Lower leg skin (tissue), 4 donors: ENCODE data around the gene STX16. TPM values are rescaled to one million over a fixed set of nuclear protein-coding genes. Genes with fewer than 3 reads are reported as not detected.

Experiments
- DNase-seq, 2 donors: peaks; one replicate each; pipeline ENCODE4 v3.0.0-alpha.2; 2019; ENCODE audit warnings: low spot score in 2 of 2
- H3K4me3 ChIP-seq: fragments of 200-600 bp; sonication (generic); 2 replicates; pipeline ENCODE4 v1.5.1; 2017; ENCODE audit warnings: mild to moderate bottlenecking, low read depth; ENCODE audit not compliant: poor library complexity, severe bottlenecking
- CTCF ChIP-seq, 3 donors: fragments of 450-650 bp; IDR thresholded peaks; one replicate each; pipeline ENCODE4 v1.5.1; 2016; ENCODE audit warnings: antibody characterized with exemption in 3 of 3, mild to moderate bottlenecking in 3 of 3, moderate library complexity in 2 of 3
- POLR2A ChIP-seq, 2 donors: fragments of 450-650 bp; IDR thresholded peaks; one replicate each; pipeline ENCODE4 v1.6.1; 2016 to 2017; ENCODE audit warnings: antibody characterized with exemption in 2 of 2, mild to moderate bottlenecking in 1 of 2, moderate library complexity in 1 of 2
- WGBS, 2 donors: methylation state at CpG; one replicate each; pipeline ENCODE4 v1.1.5; 2018; 5-methylcytosine and 5-hydroxymethylcytosine counted together
- intact Hi-C: fragments of 100-400 bp; cut with DNase I; formaldehyde crosslinking; loops from one replicate; pipeline ENCODE4 v1.15.0; 2023; ENCODE audit warnings: low total_unique reads
- total RNA-seq, 4 donors: library from RNA; depleted of rRNA; stranded (reverse); fragments of >200 nt; gene quantifications; one replicate each; pipeline ENCODE4 v1.1.0, GENCODE V29; 2016

STX16 gene
- total RNA-seq, 4 donors from 2014 or later, result 36.0 to 52.1 (median 44.2) TPM

DNA sequence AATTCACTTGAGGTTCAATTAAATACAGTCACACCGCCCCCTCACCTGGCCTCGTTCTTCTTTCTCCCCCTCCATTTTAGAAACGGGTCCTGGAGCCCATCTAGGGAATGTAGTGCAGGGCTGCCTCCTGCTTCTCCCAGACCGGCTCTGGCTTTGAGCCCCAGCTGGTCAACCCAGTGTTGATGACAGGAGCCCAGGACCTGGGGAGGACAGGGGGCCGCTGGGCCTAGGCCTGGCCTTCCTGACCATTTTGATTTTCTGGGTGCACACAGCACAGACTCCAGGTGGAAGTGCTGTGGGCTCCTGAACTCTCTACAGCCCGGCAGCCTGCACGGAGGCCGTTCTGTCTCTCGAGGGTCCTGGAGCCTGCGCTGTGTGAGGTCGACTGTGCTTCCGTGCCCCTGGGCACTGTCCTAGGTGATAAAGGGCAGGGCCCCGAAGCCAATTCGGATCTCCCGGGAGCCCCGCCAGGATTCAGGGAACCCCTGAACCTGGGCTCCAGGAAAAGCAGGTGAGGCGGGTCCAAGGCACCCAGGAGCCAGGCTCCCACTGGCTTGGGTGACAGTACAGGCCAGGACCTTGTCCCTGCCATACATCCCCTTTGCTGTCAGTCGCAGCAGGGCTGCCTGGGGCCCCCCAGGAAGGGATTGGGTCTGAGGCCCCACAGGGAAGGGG lies 64.9 kb downstream of the STX16 start:
- whole genome bisulfite sequencing, 2 donors, result 82 to 86% methylated on average over 17 of the region's 18 CpGs
- intact Hi-C loops, result no loop called here
- TF ChIP-seq POLR2A (IDR thresholded peaks at IDR 0.05), result no peak
- TF ChIP-seq CTCF (IDR thresholded peaks at IDR 0.05), result no peak
- peak; percentile 7 to 75 for DNase-seq
- H3K4me3 ChIP-seq, result no peak overlapping the region

GRCh38 chr20:58716476-58717277 lies 65.6 kb downstream of the STX16 start:
- intact Hi-C loops, result no loop called here
- TF ChIP-seq CTCF (IDR thresholded peaks at IDR 0.05), result no peak
- no peak for TF ChIP-seq POLR2A (IDR thresholded peaks at IDR 0.05)
- WGBS, 2 donors, result 56 to 62% methylated on average over 10 to 18 of the region's 23 CpGs
- no peak overlapping the region for H3K4me3 ChIP-seq
- DNase-seq, result peak; percentile 11 to 81

- H3K4me3 ChIP-seq, result no peak overlapping the region
- 66 to 80% methylated on average over 8 to 23 of the region's 23 CpGs for WGBS, 2 donors
- peak; percentile 12 to 79 for DNase-seq
- TF ChIP-seq CTCF (IDR thresholded peaks at IDR 0.05) (no peak), POLR2A (IDR thresholded peaks at IDR 0.05) (no peak)
- intact Hi-C loops, result no loop called here
Measured at GRCh38 chr20:58717278-58718091, 66.4 kb downstream of the STX16 start.

- DNase-seq, result peak; percentile 11 to 82
- no peak overlapping the region for H3K4me3 ChIP-seq
- 88 to 95% methylated on average over 14 to 15 of the region's 15 CpGs for WGBS, 2 donors
- intact Hi-C loops, result no loop called here
- no peak for TF ChIP-seq POLR2A (IDR thresholded peaks at IDR 0.05)
- no peak for TF ChIP-seq CTCF (IDR thresholded peaks at IDR 0.05)
Measured at GRCh38 chr20:58718121-58718563, 67.1 kb downstream of the STX16 start.

DNA sequence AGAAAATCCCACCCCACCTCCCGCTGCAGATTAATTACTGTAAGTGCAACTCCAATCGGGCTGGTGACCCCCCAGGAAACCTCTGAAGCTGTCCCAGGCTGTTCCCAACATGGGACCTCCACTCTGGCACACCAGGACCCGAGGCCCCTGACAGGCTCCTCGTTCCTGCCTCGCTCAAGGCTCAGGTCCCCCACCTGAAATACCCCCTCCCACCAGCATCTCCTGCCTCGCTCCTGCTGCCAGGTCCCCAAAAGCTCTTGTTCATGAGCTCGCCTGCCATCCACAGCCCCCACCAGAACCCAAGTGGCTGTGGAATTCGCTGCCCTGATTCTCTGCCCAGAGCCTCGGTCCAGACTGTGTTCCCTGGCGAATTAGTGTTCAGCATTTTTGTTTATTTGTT lies 67.6 kb downstream of the STX16 start:
- intact Hi-C loops, result no loop called here
- peak in 1 of 2 donors; percentile 49 for DNase-seq
- TF ChIP-seq CTCF (IDR thresholded peaks at IDR 0.05) (no peak), POLR2A (IDR thresholded peaks at IDR 0.05) (no peak)
- 82 to 87% methylated on average over 10 of the region's 10 CpGs for WGBS, 2 donors
- H3K4me3 ChIP-seq, result no peak overlapping the region
